HG03108 (cell line): ENCODE results near the gene DHRS7B.
A peak's percentile ranks its signal among the peaks of the same experiment; 100 is the strongest.
"Not testable (repeated sequence)": the region's sequence is repeated elsewhere in the genome, so short reads cannot be mapped to it uniquely, and the experiment has no call there.

Experiments used
- ATAC-seq: cut with Tn5 transposase; IDR thresholded peaks from one replicate; pipeline ENCODE4 v1.9.1; 2021; ENCODE audit warnings: moderate library complexity; ENCODE audit not compliant: unreplicated experiment

Gene DHRS7B

GRCh38 chr17:21126645-21127508, at the start of gene DHRS7B:
Gene DHRS7B (plus strand): TSS chr17:21126964. CDS start chr17:21126972, 8 bp downstream.
- peak; percentile 84 for ATAC-seq

GRCh38 chr17:21077281-21077680, 49.5 kb upstream of the DHRS7B start:
- no peak for ATAC-seq

- no peak for ATAC-seq
These were observed 48.6 kb upstream of the DHRS7B start for GRCh38 chr17:21078016-21078780.

- no peak for ATAC-seq
These were observed 47.6 kb upstream of the DHRS7B start for GRCh38 chr17:21079196-21079595.

GRCh38 chr17:21082001-21082436, 44.7 kb upstream of the DHRS7B start:
- ATAC-seq = no peak

GRCh38 chr17:21085280-21085679, 41.5 kb upstream of the DHRS7B start:
- not testable (repeated sequence) for ATAC-seq

- ATAC-seq = no peak
These were observed 41.1 kb upstream of the DHRS7B start for GRCh38 chr17:21085707-21086106.

- no peak for ATAC-seq
These were observed 37.6 kb upstream of the DHRS7B start for GRCh38 chr17:21089145-21089544.

GRCh38 chr17:21089933-21090901, 36.5 kb upstream of the DHRS7B start:
- no peak for ATAC-seq

- ATAC-seq = no peak
These were observed 35.7 kb upstream of the DHRS7B start for GRCh38 chr17:21090902-21091618.

GRCh38 chr17:21094298-21094704, 32.5 kb upstream of the DHRS7B start:
- no peak for ATAC-seq

- no peak for ATAC-seq
These were observed 31.0 kb upstream of the DHRS7B start for GRCh38 chr17:21095735-21096134.

- ATAC-seq = no peak
These were observed 29.9 kb upstream of the DHRS7B start for GRCh38 chr17:21096874-21097273.

- peak; percentile 93 for ATAC-seq
These were observed 27.7 kb upstream of the DHRS7B start for GRCh38 chr17:21098934-21099689.

GRCh38 chr17:21100636-21101035, 26.1 kb upstream of the DHRS7B start:
- ATAC-seq = no peak

- no peak for ATAC-seq
These were observed 22.2 kb upstream of the DHRS7B start for GRCh38 chr17:21104608-21105007.

GRCh38 chr17:21105064-21105894, 21.5 kb upstream of the DHRS7B start:
- ATAC-seq = no peak

- ATAC-seq = no peak
These were observed 20.4 kb upstream of the DHRS7B start for GRCh38 chr17:21106316-21106715.
